Measurements from ENCODE around the gene TTC29. TPM values are rescaled to one million over a fixed set of nuclear protein-coding genes. Genes with fewer than 3 reads are reported as not detected.
A peak's percentile ranks its signal among the peaks of the same experiment; 100 is the strongest.

Gene TTC29, protein sequence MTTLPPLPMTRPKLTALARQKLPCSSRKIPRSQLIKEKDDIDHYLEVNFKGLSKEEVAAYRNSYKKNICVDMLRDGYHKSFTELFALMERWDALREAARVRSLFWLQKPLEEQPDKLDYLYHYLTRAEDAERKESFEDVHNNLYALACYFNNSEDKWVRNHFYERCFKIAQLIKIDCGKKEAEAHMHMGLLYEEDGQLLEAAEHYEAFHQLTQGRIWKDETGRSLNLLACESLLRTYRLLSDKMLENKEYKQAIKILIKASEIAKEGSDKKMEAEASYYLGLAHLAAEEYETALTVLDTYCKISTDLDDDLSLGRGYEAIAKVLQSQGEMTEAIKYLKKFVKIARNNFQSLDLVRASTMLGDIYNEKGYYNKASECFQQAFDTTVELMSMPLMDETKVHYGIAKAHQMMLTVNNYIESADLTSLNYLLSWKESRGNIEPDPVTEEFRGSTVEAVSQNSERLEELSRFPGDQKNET
- total RNA-seq: 4.5 TPM
- long read RNA-seq, transcript TTC29-201 (13 exons, 1,785 nt): major isoform, 5 of 8 reads
- long read RNA-seq, partial matches to known transcripts: 1 of 8 reads
- long read RNA-seq, other reads (novel, unspliced or antisense): 2 of 8 reads

DNA sequence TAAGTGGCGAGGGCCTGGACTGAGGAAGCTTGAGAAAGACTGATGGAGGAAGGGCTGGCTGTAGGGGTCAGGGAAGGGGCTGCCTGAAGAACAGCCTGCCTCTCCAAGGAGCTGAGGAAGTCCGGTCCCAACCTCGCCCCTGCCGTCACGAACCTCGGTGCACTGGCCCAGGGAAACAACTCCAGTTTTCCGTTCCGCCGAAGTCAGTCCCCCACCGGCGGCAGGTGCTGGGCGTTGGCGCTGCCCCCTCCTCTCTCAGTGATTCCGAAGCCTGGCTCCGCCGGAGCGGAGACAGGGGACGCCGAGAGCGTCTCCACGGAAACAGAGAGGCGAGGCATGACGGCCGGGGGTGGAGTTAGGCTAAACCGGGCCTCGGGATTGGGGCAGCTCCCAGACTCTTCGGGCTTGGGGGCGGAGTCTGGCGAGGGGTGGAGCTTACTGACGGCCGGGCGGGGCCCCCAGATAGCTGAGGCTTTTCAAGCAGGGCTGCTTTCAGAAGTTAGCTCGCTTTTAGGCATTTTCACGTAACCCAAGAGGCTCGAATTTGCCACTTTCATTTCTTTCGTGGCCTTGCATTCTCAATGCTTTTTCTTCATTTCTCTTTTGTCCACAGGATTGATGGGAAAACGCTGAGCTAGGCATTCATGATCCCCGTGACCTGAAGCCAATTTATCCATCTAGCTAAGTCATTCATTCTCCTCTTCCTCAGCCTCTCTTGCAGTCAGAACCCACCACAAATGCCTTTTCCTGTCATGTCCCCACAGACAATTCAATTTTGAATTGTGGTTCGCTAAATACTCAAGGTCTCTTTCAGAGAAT is at the start of gene TTC29:
Gene TTC29, minus strand, starts transcription at position 309 of the 819 bp plus-strand sequence. CDS start 5,969 bp downstream, outside the sequence.
- intact Hi-C loops (cut with DNase I): no loop called here
- ATAC-seq (peak; percentile 100), DNase-seq (peak; percentile 94)
- no peak within 1 kb of the TSS for H3K27ac ChIP-seq
- no peaks in the 10 kb centered on the region for H3K27me3 ChIP-seq (ENCODE audit: low read depth)
- peak within 1 kb of the TSS; percentile 58 for H3K4me3 ChIP-seq
- H3K4me1 ChIP-seq: peaks cover 17% of the 10 kb centered on the region
- H3K9me3 ChIP-seq: no peaks in the 10 kb centered on the region
- TF ChIP-seq, protein P1, sequence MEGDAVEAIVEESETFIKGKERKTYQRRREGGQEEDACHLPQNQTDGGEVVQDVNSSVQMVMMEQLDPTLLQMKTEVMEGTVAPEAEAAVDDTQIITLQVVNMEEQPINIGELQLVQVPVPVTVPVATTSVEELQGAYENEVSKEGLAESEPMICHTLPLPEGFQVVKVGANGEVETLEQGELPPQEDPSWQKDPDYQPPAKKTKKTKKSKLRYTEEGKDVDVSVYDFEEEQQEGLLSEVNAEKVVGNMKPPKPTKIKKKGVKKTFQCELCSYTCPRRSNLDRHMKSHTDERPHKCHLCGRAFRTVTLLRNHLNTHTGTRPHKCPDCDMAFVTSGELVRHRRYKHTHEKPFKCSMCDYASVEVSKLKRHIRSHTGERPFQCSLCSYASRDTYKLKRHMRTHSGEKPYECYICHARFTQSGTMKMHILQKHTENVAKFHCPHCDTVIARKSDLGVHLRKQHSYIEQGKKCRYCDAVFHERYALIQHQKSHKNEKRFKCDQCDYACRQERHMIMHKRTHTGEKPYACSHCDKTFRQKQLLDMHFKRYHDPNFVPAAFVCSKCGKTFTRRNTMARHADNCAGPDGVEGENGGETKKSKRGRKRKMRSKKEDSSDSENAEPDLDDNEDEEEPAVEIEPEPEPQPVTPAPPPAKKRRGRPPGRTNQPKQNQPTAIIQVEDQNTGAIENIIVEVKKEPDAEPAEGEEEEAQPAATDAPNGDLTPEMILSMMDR (IDR thresholded peaks at IDR 0.05): no peak
- no peaks in the 10 kb centered on the region for H3K36me3 ChIP-seq

DNA sequence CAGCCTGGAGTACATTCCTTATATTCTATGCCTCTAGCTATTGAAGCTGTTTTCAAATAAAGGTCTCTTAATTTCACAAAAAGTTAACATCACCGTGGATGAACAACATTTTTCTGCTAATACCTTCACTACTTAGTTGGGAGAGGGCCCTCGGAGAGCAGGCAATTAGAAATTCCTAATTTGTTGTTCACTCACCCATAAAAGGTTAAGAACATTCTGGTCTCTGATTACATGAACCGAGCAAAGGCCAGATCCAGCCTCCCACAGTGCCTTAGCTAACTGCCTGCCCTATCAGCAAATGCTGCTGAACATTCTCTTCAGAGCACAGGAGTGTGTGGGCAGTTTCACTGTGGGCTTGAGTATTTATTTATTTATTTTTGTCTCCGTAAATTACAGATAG is 36.0 kb upstream of the TTC29 start:
- no peak overlapping the region for H3K27ac ChIP-seq
- no peaks in the 10 kb centered on the region for H3K27me3 ChIP-seq (ENCODE audit: low read depth)
- no peaks in the 10 kb centered on the region for H3K36me3 ChIP-seq
- no peak for ATAC-seq
- no peaks in the 10 kb centered on the region for H3K4me1 ChIP-seq
- intact Hi-C loops (cut with DNase I): no loop called here
- DNase-seq: no peak
- no peaks in the 10 kb centered on the region for H3K9me3 ChIP-seq
- no peak overlapping the region for H3K4me3 ChIP-seq
- TF ChIP-seq, protein P1 (IDR thresholded peaks at IDR 0.05): no peak

DNA sequence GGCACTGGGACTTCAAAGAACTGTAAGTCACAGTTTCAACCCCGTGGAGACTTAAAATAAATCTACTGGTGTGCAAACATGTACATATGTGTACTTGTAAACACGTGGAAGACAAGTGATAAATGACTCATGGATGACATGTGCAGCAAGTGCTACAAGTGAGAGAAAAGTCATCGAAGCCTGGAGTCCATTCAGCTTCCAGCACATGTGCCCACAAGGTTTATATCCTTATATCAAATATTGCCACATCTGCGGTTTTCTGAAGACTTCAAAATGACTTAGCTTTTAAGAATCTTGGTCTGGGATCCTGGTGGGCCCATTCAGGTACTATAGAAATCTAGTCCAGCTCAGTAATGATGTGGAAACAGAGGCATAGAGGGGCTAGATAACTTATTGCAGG is 33.0 kb upstream of the TTC29 start:
- Histone ChIP-seq H3K9me3 (no peaks in the 10 kb centered on the region), H3K27ac (no peak overlapping the region), H3K4me1 (no peaks in the 10 kb centered on the region), H3K36me3 (no peaks in the 10 kb centered on the region), H3K4me3 (no peak overlapping the region), H3K27me3 (ENCODE audit: low read depth) (no peaks in the 10 kb centered on the region)
- TF ChIP-seq, protein P1 (IDR thresholded peaks at IDR 0.05): no peak
- intact Hi-C loops (cut with DNase I): no loop called here
- DNase-seq (no peak), ATAC-seq (no peak)

DNA sequence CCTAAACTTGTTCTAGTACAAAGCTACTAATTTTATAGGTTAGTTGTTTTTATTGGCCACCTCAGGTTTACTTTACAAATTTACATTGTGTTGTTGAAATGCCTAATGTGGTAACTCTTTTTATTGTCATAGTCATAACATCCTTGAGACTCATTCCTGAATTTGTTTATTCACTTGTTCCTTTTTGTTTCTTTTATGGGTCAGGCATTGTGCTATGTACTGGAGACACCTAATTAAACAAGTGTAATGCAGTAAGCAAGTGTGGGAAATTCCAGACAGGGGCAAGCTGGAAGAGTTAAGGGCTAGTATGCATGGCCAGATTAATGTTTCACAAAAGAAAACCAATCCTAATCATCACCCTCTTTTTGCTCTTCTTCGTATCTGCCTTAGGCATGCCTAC is 30.5 kb upstream of the TTC29 start:
- no peaks in the 10 kb centered on the region for H3K36me3 ChIP-seq
- TF ChIP-seq, protein P1 (IDR thresholded peaks at IDR 0.05): no peak
- H3K4me3 ChIP-seq: no peak overlapping the region
- ATAC-seq (no peak), DNase-seq (no peak)
- H3K27me3 ChIP-seq (ENCODE audit: low read depth): no peaks in the 10 kb centered on the region
- no peaks in the 10 kb centered on the region for H3K4me1 ChIP-seq
- intact Hi-C loops (cut with DNase I): no loop called here
- no peaks in the 10 kb centered on the region for H3K9me3 ChIP-seq
- no peak overlapping the region for H3K27ac ChIP-seq

DNA sequence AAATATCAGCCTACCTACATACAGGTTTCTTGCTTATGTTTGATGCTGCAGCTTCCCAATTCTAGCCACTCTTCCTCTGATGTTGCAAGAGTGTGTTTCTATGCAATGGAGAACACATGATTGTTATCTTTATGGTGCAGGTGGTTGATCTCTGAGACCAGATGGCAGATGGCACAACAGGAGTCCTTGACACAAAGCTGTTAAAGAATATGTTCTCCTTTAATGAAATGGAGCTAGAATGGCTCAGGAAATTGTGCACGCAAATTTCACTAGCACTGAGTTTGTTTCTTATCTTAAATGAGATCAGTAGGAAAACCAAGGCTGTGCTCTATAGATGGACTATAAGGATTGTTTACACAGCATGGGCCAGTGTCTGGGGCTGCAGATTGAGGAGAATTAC is 29.9 kb upstream of the TTC29 start:
- Histone ChIP-seq H3K4me1 (no peaks in the 10 kb centered on the region), H3K27me3 (ENCODE audit: low read depth) (no peaks in the 10 kb centered on the region), H3K36me3 (no peaks in the 10 kb centered on the region), H3K27ac (no peak overlapping the region), H3K9me3 (no peaks in the 10 kb centered on the region), H3K4me3 (no peak overlapping the region)
- ATAC-seq (no peak), DNase-seq (no peak)
- TF ChIP-seq, protein P1 (IDR thresholded peaks at IDR 0.05): no peak
- intact Hi-C loops (cut with DNase I): no loop called here
